ENCODE results near the gene TMEM183A.
"Not testable (repeated sequence)": the region's sequence is repeated elsewhere in the genome, so short reads cannot be mapped to it uniquely, and the experiment has no call there.

The TMEM183A gene

GRCh38 chr1:202987922-202988583, 19.1 kb upstream of the TMEM183A start:
- DNase-seq, result peak; percentile 17

- DNase-seq, result peak; percentile 17
Observed at GRCh38 chr1:202989879-202990278, 17.3 kb upstream of the TMEM183A start.

GRCh38 chr1:202991112-202991511, 16.1 kb upstream of the TMEM183A start:
- DNase-seq, result no peak

GRCh38 chr1:202994756-202995155, 12.4 kb upstream of the TMEM183A start:
- no peak for DNase-seq

GRCh38 chr1:202998836-202999750, 8.1 kb upstream of the TMEM183A start:
- DNase-seq, result peak; percentile 86

- DNase-seq, result no peak
Observed at GRCh38 chr1:203000217-203000944, 6.8 kb upstream of the TMEM183A start.

GRCh38 chr1:203001986-203002385, 5.2 kb upstream of the TMEM183A start:
- DNase-seq, result no peak

- no peak for DNase-seq
Observed at GRCh38 chr1:203002951-203003350, 4.2 kb upstream of the TMEM183A start.

GRCh38 chr1:203005395-203006142, 1.6 kb upstream of the TMEM183A start:
- DNase-seq, result peak; percentile 78

- no peak for DNase-seq
Observed at GRCh38 chr1:203009185-203009584, 2.0 kb downstream of the TMEM183A start.

- DNase-seq, result no peak
Observed at GRCh38 chr1:203011582-203011981, 4.4 kb downstream of the TMEM183A start.

GRCh38 chr1:203017061-203017460, 9.9 kb downstream of the TMEM183A start:
- no peak for DNase-seq

- no peak for DNase-seq
Observed at GRCh38 chr1:203017692-203018091, 10.5 kb downstream of the TMEM183A start.

- not testable (repeated sequence) for DNase-seq
Observed at GRCh38 chr1:203022855-203023254, 15.7 kb downstream of the TMEM183A start.

GRCh38 chr1:203025686-203026030, 18.5 kb downstream of the TMEM183A start:
- DNase-seq, result no peak

GRCh38 chr1:203026031-203026665, 19.0 kb downstream of the TMEM183A start, which contains the start of gene PPFIA4:
TSS of gene PPFIA4 (plus strand) at chr1:203026491. CDS start at chr1:203039009, 12,518 bp downstream.
- peak; percentile 91 for DNase-seq

- DNase-seq, result no peak
Observed at GRCh38 chr1:203026666-203027663, 19.8 kb downstream of the TMEM183A start.

- no peak for DNase-seq
Observed at GRCh38 chr1:203028067-203028783, 21.1 kb downstream of the TMEM183A start.

GRCh38 chr1:203028784-203029553, 21.8 kb downstream of the TMEM183A start:
- DNase-seq, result no peak
